SJCRH30 (cell line): ENCODE measurements around the gene TEX14. TPM values are rescaled to one million over a fixed set of nuclear protein-coding genes. Genes with fewer than 3 reads are reported as not detected.

Experiments used
- DNase-seq, 2 experiments: peaks; one replicate each; pipeline ENCODE4 v3.0.0-alpha.2; 2015 to 2020
- H3K27ac ChIP-seq: fragments of 250-450 bp; sonication (Bioruptor Pico); 2 replicates; pipeline ENCODE4 v1.5.1; 2020; ENCODE audit warnings: mild to moderate bottlenecking, moderate library complexity
- H3K27me3 ChIP-seq: fragments of 250-450 bp; sonication (Bioruptor Pico); 2 replicates; pipeline ENCODE4 v1.5.1; 2020; ENCODE audit warnings: mild to moderate bottlenecking, moderate library complexity
- H3K36me3 ChIP-seq: fragments of 250-450 bp; sonication (Bioruptor Pico); 2 replicates; pipeline ENCODE4 v1.5.1; 2020; ENCODE audit warnings: mild to moderate bottlenecking, moderate library complexity
- H3K4me1 ChIP-seq: fragments of 250-450 bp; sonication (Bioruptor Pico); 2 replicates; pipeline ENCODE4 v1.5.1; 2020; ENCODE audit warnings: mild to moderate bottlenecking, moderate library complexity
- H3K4me3 ChIP-seq: fragments of 250-450 bp; sonication (Bioruptor Pico); 2 replicates; pipeline ENCODE4 v1.5.1; 2020; ENCODE audit warnings: mild to moderate bottlenecking, moderate library complexity
- H3K9me3 ChIP-seq: fragments of 250-450 bp; sonication (Bioruptor Pico); replicated peaks from 2 replicates; pipeline ENCODE4 v1.5.1; 2020; ENCODE audit warnings: mild to moderate bottlenecking, moderate library complexity
- total RNA-seq: library from RNA; depleted of rRNA; stranded (reverse); fragments of >200 nt; shearing (Covaris generic); gene quantifications from 2 replicates; pipeline ENCODE4 v1.2.3, GENCODE V29; 2014; rRNA removed

The TEX14 gene
- total RNA-seq, 1 experiment from 2014 or later, result 3.4 TPM

GRCh38 chr17:58513267-58513964 lies 178.4 kb downstream of the TEX14 start:
- peaks cover 9% of the 10 kb centered on the region; the same call in 1 of the 2 replicates for H3K4me1 ChIP-seq
- no peaks in the 10 kb centered on the region for H3K27me3 ChIP-seq
- H3K27ac ChIP-seq, result peak overlapping the region; percentile 59
- peak overlapping the region; percentile 84 for H3K4me3 ChIP-seq
- H3K9me3 ChIP-seq, result no peaks in the 10 kb centered on the region
- peaks cover 14% of the 10 kb centered on the region; the same call in 1 of the 2 replicates for H3K36me3 ChIP-seq
- DNase-seq, result no peak

- Histone ChIP-seq H3K27me3 (no peaks in the 10 kb centered on the region), H3K4me3 (no peak overlapping the region), H3K36me3 (peaks cover 16% of the 10 kb centered on the region), H3K4me1 (peaks cover 6% of the 10 kb centered on the region; the same call in 1 of the 2 replicates), H3K27ac (no peak overlapping the region), H3K9me3 (no peaks in the 10 kb centered on the region)
- no peak for DNase-seq
Measured at GRCh38 chr17:58510075-58510474, 181.8 kb downstream of the TEX14 start.

- Histone ChIP-seq H3K9me3 (no peaks in the 10 kb centered on the region), H3K4me1 (peaks cover 3% of the 10 kb centered on the region; the same call in 1 of the 2 replicates), H3K4me3 (no peak overlapping the region), H3K27ac (no peak overlapping the region), H3K36me3 (peaks cover 16% of the 10 kb centered on the region), H3K27me3 (no peaks in the 10 kb centered on the region)
- DNase-seq, result no peak
Measured at GRCh38 chr17:58508341-58509067, 183.3 kb downstream of the TEX14 start.

- H3K9me3 ChIP-seq, result no peaks in the 10 kb centered on the region
- H3K4me3 ChIP-seq, result no peak overlapping the region
- no peaks in the 10 kb centered on the region for H3K4me1 ChIP-seq
- H3K27ac ChIP-seq, result no peak overlapping the region
- peaks cover 22% of the 10 kb centered on the region for H3K36me3 ChIP-seq
- no peak for DNase-seq
- no peaks in the 10 kb centered on the region for H3K27me3 ChIP-seq
Measured at GRCh38 chr17:58507123-58507634, 184.7 kb downstream of the TEX14 start.

Other genes starting within 250 kb of the TEX14 start
- gene HSF5, start 203.6 kb downstream of the TEX14 start, total RNA-seq, result not detected in 2 replicates
- 37.3 and 42.2 TPM in 2 replicates for gene MTMR4, start 177.4 kb downstream of the TEX14 start, total RNA-seq
- 71.5 and 91.2 TPM in 2 replicates for gene RAD51C, start 557 bp upstream of the TEX14 start, total RNA-seq
- gene PPM1E, start 63.8 kb upstream of the TEX14 start, total RNA-seq, result 2.7 and 3.2 TPM in 2 replicates